K562 (cell line): ENCODE data around the gene C9. TPM values are rescaled to one million over a fixed set of nuclear protein-coding genes. Genes with fewer than 3 reads are reported as not detected.

Source experiments
- ATAC-seq: fragments of 200-7000 bp; cut with Tn5 transposase; 3 replicates; pipeline ENCODE4 v1.9.1; 2020; ENCODE audit warnings: moderate library complexity
- BruUV-seq: library from RNA; stranded (reverse); fragments of 400-500 nt; replicated peaks from 2 replicates; lab custom pipeline; 2021; lab: Mats Ljungman, UMichigan
- CTCF ChIA-PET: fragments of 300-600 bp; formaldehyde crosslinking; extraction: SDS; loops from one replicate; lab custom pipeline; 2021; ENCODE audit warnings: low intra/inter-chr PET ratio; lab: Yijun Ruan, JAX
- POLR2A ChIA-PET: fragments of 300-600, 350-650 bp; sonication (Branson Sonifier 250); formaldehyde crosslinking; extraction: SDS; loops from one replicate; lab custom pipeline; 2021; ENCODE audit warnings: antibody characterized with exemption, inconsistent platforms; lab: Yijun Ruan, JAX
- DNase-seq, 4 experiments: peaks; one replicate each; pipeline versions ENCODE4 v3.0.0 to v3.0.0-alpha.2; 2011 to 2018; ENCODE audit warnings: low spot score in 3 of 4, mixed read lengths in 3 of 4; ENCODE audit errors: extremely low read depth in 1 of 4
- FAIRE-seq: peaks from 2 replicates; lab custom pipeline; 2011; peaks lifted over from hg19 to GRCh38; lab: Jason Lieb, UNC
- H2AFZ ChIP-seq: 2 replicates; pipeline ENCODE4 v1.6.0; 2011; ENCODE audit warnings: low read depth, low read length, control low read depth, inconsistent platforms
- H3K27ac ChIP-seq: fragments of 200-600 bp; 3 replicates; pipeline ENCODE4 v1.8.0; 2011; ENCODE audit warnings: low read depth, mild to moderate bottlenecking, control low read depth, inconsistent platforms, low read length, moderate library complexity, mixed read lengths; ENCODE audit errors: extremely low read depth
- H3K27me3 ChIP-seq, 2 experiments: fragments of 300-600 bp in 1 of 2; 2 replicates in 1 of 2; 3 replicates in 1 of 2; pipeline versions ENCODE4 v1.6.0 to v1.8.0; 2011; ENCODE audit warnings: inconsistent platforms in 2 of 2, low read length in 2 of 2, mild to moderate bottlenecking in 1 of 2, mixed read lengths in 1 of 2, moderate library complexity in 1 of 2; ENCODE audit not compliant: control insufficient read depth in 2 of 2, insufficient read depth in 2 of 2
- H3K36me3 ChIP-seq: fragments of 300-600 bp; 3 replicates; pipeline ENCODE4 v1.8.0; 2011; ENCODE audit warnings: mild to moderate bottlenecking, low read length, inconsistent platforms; ENCODE audit not compliant: control insufficient read depth, insufficient read depth
- H3K4me1 ChIP-seq, 2 experiments: fragments of 200-600 bp in 1 of 2; replicated peaks in 1 of 2; 2 replicates in 1 of 2; 3 replicates in 1 of 2; pipeline versions ENCODE4 v1.5.1 to v1.8.0; 2011; ENCODE audit warnings: inconsistent platforms in 2 of 2, low read length in 2 of 2, mild to moderate bottlenecking in 1 of 2, mixed read lengths in 1 of 2, moderate library complexity in 1 of 2; ENCODE audit not compliant: control insufficient read depth in 2 of 2, insufficient read depth in 2 of 2
- H3K4me2 ChIP-seq: 2 replicates; pipeline ENCODE4 v1.6.1; 2011; ENCODE audit warnings: low read length, control low read depth, inconsistent platforms, mixed read lengths; ENCODE audit not compliant: insufficient read depth
- H3K4me3 ChIP-seq: fragments of 200-600 bp; sonication (generic), shearing (Covaris generic); 2 replicates; pipeline ENCODE4 v1.5.1; 2016; ENCODE audit warnings: control low read depth, inconsistent platforms
- H3K79me2 ChIP-seq: fragments of 200-600 bp; 3 replicates; pipeline ENCODE4 v1.8.0; 2011; ENCODE audit warnings: low read length, inconsistent platforms; ENCODE audit not compliant: control insufficient read depth, insufficient read depth
- H3K9ac ChIP-seq, 2 experiments: 2 replicates each; pipeline versions ENCODE4 v1.6.0 to v1.6.1; 2011; ENCODE audit warnings: low read depth in 2 of 2, low read length in 2 of 2, control low read depth in 1 of 2, inconsistent platforms in 1 of 2, mild to moderate bottlenecking in 1 of 2, mixed read lengths in 1 of 2; ENCODE audit not compliant: insufficient read depth in 1 of 2
- H3K9me1 ChIP-seq: one replicate; pipeline ENCODE4 v1.6.0; 2011; ENCODE audit warnings: inconsistent platforms, mild to moderate bottlenecking, low read length, moderate library complexity; ENCODE audit not compliant: control insufficient read depth, insufficient read depth
- H3K9me3 ChIP-seq: replicated peaks from 2 replicates; pipeline ENCODE4 v1.5.1; 2011; ENCODE audit warnings: low read depth, low read length, inconsistent platforms; ENCODE audit not compliant: control insufficient read depth, insufficient read depth
- H4K20me1 ChIP-seq: replicated peaks from 2 replicates; pipeline ENCODE4 v1.6.1; 2011; ENCODE audit warnings: low read length, inconsistent platforms, mixed read lengths; ENCODE audit not compliant: control insufficient read depth, insufficient read depth
- DLX4 ChIP-seq: fragments of 250-450 bp; sonication (Bioruptor Pico); IDR thresholded peaks from 2 replicates; pipeline ENCODE4 v1.6.1; 2021; ENCODE audit warnings: mild to moderate bottlenecking
- DNMT1 ChIP-seq: fragments of 450-650 bp; IDR thresholded peaks from 2 replicates; pipeline ENCODE4 v1.6.1; 2016; ENCODE audit warnings: antibody characterized with exemption, mild to moderate bottlenecking
- E2F3 ChIP-seq: fragments of 250-450 bp; sonication (Bioruptor Pico); IDR thresholded peaks from 2 replicates; pipeline ENCODE4 v1.4.0; 2020; ENCODE audit warnings: mild to moderate bottlenecking
- EGR1 ChIP-seq: fragments of 450-650 bp; conservative IDR thresholded peaks from 2 replicates; pipeline ENCODE4 v1.6.1; 2017; ENCODE audit warnings: mild to moderate bottlenecking
- HMG20A ChIP-seq: fragments of 450-650 bp; formaldehyde crosslinking; conservative IDR thresholded peaks from 2 replicates; pipeline ENCODE4 v1.4.0; 2020; ENCODE audit warnings: mild to moderate bottlenecking, mixed read lengths
- LEF1 ChIP-seq: fragments of 450-650 bp; IDR thresholded peaks from 2 replicates; pipeline ENCODE4 v1.6.1; 2016; ENCODE audit warnings: mild to moderate bottlenecking
- SIN3B ChIP-seq: fragments of 450-650 bp; IDR thresholded peaks from 2 replicates; pipeline ENCODE4 v1.6.1; 2017; ENCODE audit warnings: low read depth, mild to moderate bottlenecking, moderate library complexity
- SMAD1 ChIP-seq: fragments of 150-350 bp; IDR thresholded peaks from 2 replicates; pipeline ENCODE4 v1.6.1; 2014; ENCODE audit warnings: low read length, low read depth; ENCODE audit not compliant: partially characterized antibody
- SMARCC2 ChIP-seq: fragments of 450-650 bp; IDR thresholded peaks from 2 replicates; pipeline ENCODE4 v1.6.1; 2017; ENCODE audit warnings: antibody characterized with exemption, moderate library complexity, mild to moderate bottlenecking, low read depth
- U2AF2 ChIP-seq: fragments of 200-400 bp; formaldehyde crosslinking; optimal IDR thresholded peaks from 2 replicates; pipeline ENCODE3; 2017; ENCODE audit warnings: low read depth, mild to moderate bottlenecking, low read length
- ZBTB5 ChIP-seq: fragments of 450-650 bp; IDR thresholded peaks from 2 replicates; pipeline ENCODE4 v1.6.1; 2017; ENCODE audit warnings: antibody characterized with exemption
- ZNF75A ChIP-seq: fragments of 450-650 bp; formaldehyde crosslinking; IDR thresholded peaks from 2 replicates; pipeline ENCODE4 v1.4.0; 2020; ENCODE audit warnings: mild to moderate bottlenecking
- WGBS: fragments of 100-300 bp; shearing (Covaris generic); methylation state at CpG from one replicate; pipeline ENCODE4 v1.1.6; 2016; ENCODE audit warnings: low coverage, mixed read lengths; ENCODE audit not compliant: insufficient coverage; ENCODE audit errors: missing lambda C conversion rate; 5-methylcytosine and 5-hydroxymethylcytosine counted together
- in situ Hi-C: fragments of 300-500 bp; cut with MboI; formaldehyde crosslinking; loops from 4 replicates; pipeline ENCODE4 v1.15.0; 2018; ENCODE audit warnings: inconsistent platforms, mixed read lengths
- intact Hi-C: fragments of 100-400 bp; cut with micrococcal nuclease; formaldehyde crosslinking; loops from 2 replicates; pipeline ENCODE4 v1.14.2; 2022
- polyA plus RNA-seq, 8 experiments: library from polyadenylated mRNA; depleted of rRNA in 4 of 8; stranded (reverse) in 5 of 8; unstranded in 3 of 8; fragments of >200 nt; fragmentation: Nextera tagmentation in 2 of 8; fragmentation: Illumina TruSeq in 1 of 8; extraction: Ambion mirVana in 2 of 8; extraction: Trizol in 1 of 8; gene quantifications; 2 replicates each; pipeline versions ENCODE4 v1.2.1 to v1.2.3, GENCODE V29; 2011 to 2014; ENCODE audit warnings: inconsistent platforms in 1 of 8, missing spikeins in 1 of 8
- total RNA-seq, 7 experiments: library from RNA; depleted of rRNA in 6 of 7; stranded (reverse); fragments of >200 nt in 6 of 7; fragmentation: Illumina TruSeq in 2 of 7; extraction: Trizol in 2 of 7; gene quantifications; 2 replicates each; pipeline versions ENCODE4 v1.2.1 to v1.2.3, GENCODE V29; 2011 to 2021; ENCODE audit warnings: low replicate concordance in 1 of 7

Gene C9
- total and polyA plus RNA-seq, 9 of the 15 experiments (the other 6 are each of a cell fraction or from before 2014, with no cell fraction given): 0.08 to 0.38 TPM; not detected in 7

- H3K27ac ChIP-seq: no peak overlapping the region
- ATAC-seq (no peak), FAIRE-seq (no peak), DNase-seq (no peak)
- no peaks in the 10 kb centered on the region for H3K27me3 ChIP-seq
- H4K20me1 ChIP-seq: no peaks in the 10 kb centered on the region
- intact Hi-C loops (no loop called here), in situ Hi-C loops (no loop called here)
- POLR2A ChIA-PET: no interaction called here
- H3K9me3 ChIP-seq: peaks cover 3% of the 10 kb centered on the region; the same call in 1 of the 2 replicates
- no peaks in the 10 kb centered on the region for H3K9me1 ChIP-seq
- no peak overlapping the region for H3K4me3 ChIP-seq
- CTCF ChIA-PET: no interaction called here
- H3K79me2 ChIP-seq: no peaks in the 10 kb centered on the region
- H3K36me3 ChIP-seq: no peaks in the 10 kb centered on the region
- no peaks in the 10 kb centered on the region for H3K4me1 ChIP-seq
- no TSS peak for BruUV-seq
- 2% methylated on average over 3 of the region's 3 CpGs for WGBS
- no peak overlapping the region for H3K4me2 ChIP-seq
- no peak overlapping the region for H2AFZ ChIP-seq
- H3K9ac ChIP-seq: no peak overlapping the region
- TF ChIP-seq EGR1 (no peak), ZBTB5 (no peak), HMG20A (CRISPR knock-in tag) (no peak), ZNF75A (CRISPR knock-in tag) (no peak), DNMT1 (no peak), DLX4 (CRISPR knock-in tag) (no peak), LEF1 (no peak), SMARCC2 (no peak), SIN3B (no peak), U2AF2 (no peak), E2F3 (no peak), SMAD1 (no peak)
These were observed 9.0 kb downstream of the C9 start for GRCh38 chr5:39355324-39355723.
